BLaER1 treated with 17β-estradiol and CSF1 and Interleukin-3, amounts not matched to agents 10 nM and 100 nM (cell line): ENCODE results near the gene MATN3.

Experiments used
- H3K27ac ChIP-seq, 11 experiments: shearing (Covaris generic); formaldehyde crosslinking; 2 replicates each; pipeline ENCODE4 v1.8.1; 2022
- H3K27me3 ChIP-seq, 11 experiments: shearing (Covaris generic); formaldehyde crosslinking; 2 replicates each; pipeline ENCODE4 v1.8.1; 2022
- H3K36me3 ChIP-seq, 11 experiments: shearing (Covaris generic); formaldehyde crosslinking; 2 replicates each; pipeline ENCODE4 v1.8.1; 2022
- H3K4me1 ChIP-seq, 10 experiments: shearing (Covaris generic); formaldehyde crosslinking; 2 replicates each; pipeline ENCODE4 v1.8.1; 2022
- H3K4me2 ChIP-seq, 11 experiments: shearing (Covaris generic); formaldehyde crosslinking; 2 replicates each; pipeline ENCODE4 v1.8.1; 2022
- H3K4me3 ChIP-seq, 10 experiments: shearing (Covaris generic); formaldehyde crosslinking; 2 replicates each; pipeline ENCODE4 v1.8.1; 2022
- H3K9ac ChIP-seq, 11 experiments: shearing (Covaris generic); formaldehyde crosslinking; 2 replicates each; pipeline ENCODE4 v1.8.1; 2022
- H3K9me3 ChIP-seq, 11 experiments: shearing (Covaris generic); formaldehyde crosslinking; replicated peaks in 1 of 11; 2 replicates each; pipeline ENCODE4 v1.8.1; 2022
- H4K20me1 ChIP-seq, 11 experiments: shearing (Covaris generic); formaldehyde crosslinking; 2 replicates each; pipeline ENCODE4 v1.8.1; 2022
- Cebpa-rat ChIP-seq, 11 experiments: shearing (Covaris generic); IDR thresholded peaks; 2 replicates each; pipeline ENCODE4 v1.8.1; 2022

The MATN3 gene

DNA sequence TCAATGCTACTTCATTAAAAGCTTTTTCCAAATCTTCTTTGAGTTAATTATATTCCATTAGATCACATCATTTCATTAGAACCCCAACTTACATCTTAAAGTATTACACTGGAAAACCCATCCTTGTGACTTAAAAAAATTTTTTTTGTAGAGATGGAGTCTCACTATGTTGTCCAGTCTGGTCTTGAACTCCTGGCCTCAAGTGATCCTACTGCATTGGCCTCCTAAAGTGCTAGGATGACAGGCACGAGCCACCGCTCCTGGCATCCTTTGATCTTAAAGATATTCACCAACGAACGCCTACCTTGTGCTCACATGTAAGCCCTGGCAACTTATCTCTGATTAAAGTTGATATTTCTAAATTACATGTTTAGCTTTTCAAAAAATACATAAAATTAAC lies 32.3 kb upstream of the MATN3 start:
- Histone ChIP-seq H4K20me1 (peaks cover 51 to 98% (median 75%) of the 10 kb centered on the region in 11 experiments), H3K4me1 (peaks cover 19 to 78% (median 30%) of the 10 kb centered on the region in 10 experiments), H3K9ac (no peak overlapping the region), H3K27me3 (no peaks in the 10 kb centered on the region), H3K4me2 (no peak overlapping the region), H3K36me3 (peaks cover 46 to 77% (median 59%) of the 10 kb centered on the region in 11 experiments), H3K9me3 (0 out of 22 replicates have a peak, but pooled peaks cover 0 to under 1% (median 0%) of the 10 kb centered on the region in 11 experiments), H3K27ac (no peak overlapping the region), H3K4me3 (no peak overlapping the region)
- TF ChIP-seq Cebpa-rat (IDR thresholded peaks at IDR 0.05) = no peak

DNA sequence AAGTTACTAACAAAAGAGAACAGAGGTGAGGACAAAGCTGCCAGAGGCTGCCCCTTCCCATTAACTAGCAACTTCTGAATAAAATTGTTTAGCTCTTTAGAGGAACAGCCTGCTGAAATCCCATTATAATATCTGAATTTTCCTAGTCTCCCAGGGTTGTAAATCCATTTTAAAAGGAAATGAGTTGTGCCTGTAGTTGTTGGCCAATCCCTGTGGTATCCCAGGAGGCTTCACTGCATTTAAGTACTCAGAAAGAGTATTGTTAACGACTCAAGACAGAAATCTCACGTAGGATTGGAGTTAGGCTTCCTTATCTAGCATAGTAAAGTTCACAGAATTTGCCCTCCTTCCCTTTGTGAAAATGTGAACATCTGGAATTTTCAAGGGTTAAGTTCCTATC lies 30.1 kb upstream of the MATN3 start:
- no peak for TF ChIP-seq Cebpa-rat (IDR thresholded peaks at IDR 0.05)
- Histone ChIP-seq H3K27ac (no peak overlapping the region), H3K4me2 (peak overlapping the region in 2 of 11 experiments; percentile 32 to 44; a peak in 2 of 22 replicates), H4K20me1 (peaks cover 51 to 98% (median 89%) of the 10 kb centered on the region in 11 experiments), H3K4me1 (peaks cover 13 to 71% (median 22%) of the 10 kb centered on the region in 10 experiments; a peak in 17 of 20 replicates), H3K36me3 (peaks cover 68 to 93% (median 81%) of the 10 kb centered on the region in 11 experiments), H3K9ac (no peak overlapping the region), H3K9me3 (peaks cover 0 to 5% (median 0%) of the 10 kb centered on the region in 11 experiments; a peak in 1 of 22 replicates), H3K27me3 (no peaks in the 10 kb centered on the region), H3K4me3 (no peak overlapping the region)

DNA sequence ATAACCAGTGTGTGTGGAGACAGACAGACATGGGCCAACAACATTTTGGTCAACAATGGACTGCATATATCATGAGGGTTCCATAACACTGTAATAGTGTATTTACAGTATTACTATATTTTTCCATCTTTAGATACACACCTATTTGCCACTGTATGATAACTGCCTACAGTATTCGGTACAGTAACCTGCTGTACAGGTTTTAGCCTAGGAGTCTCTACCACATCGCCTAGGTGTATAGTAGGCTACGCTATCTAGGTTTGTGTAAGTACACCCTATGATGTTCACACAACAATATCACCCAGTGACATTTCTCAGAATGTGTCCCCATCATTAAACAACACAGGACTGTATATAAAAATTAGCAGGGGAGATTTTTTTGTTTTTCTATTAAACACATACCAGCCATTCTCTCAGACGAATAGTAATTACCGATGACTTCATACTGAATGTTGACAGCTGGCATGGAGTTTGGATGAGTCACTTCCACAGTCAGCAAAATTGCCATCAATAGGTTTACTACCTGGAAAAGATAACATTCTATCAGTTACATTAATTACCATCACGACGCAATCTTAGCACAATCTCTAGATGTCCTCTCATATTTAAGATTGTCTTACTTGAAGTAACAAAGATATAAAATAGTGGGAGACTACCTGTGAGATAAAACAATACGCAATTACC lies 28.2 kb upstream of the MATN3 start:
- TF ChIP-seq Cebpa-rat (IDR thresholded peaks at IDR 0.05) = no peak
- Histone ChIP-seq H3K9me3 (peaks cover 0 to 5% (median 0%) of the 10 kb centered on the region in 11 experiments; a peak in 1 of 22 replicates), H3K36me3 (peaks cover 83 to 100% (median 98%) of the 10 kb centered on the region in 11 experiments), H3K4me1 (peaks cover 25 to 65% (median 39%) of the 10 kb centered on the region in 10 experiments), H3K4me2 (no peak overlapping the region), H4K20me1 (peaks cover 48 to 100% (median 77%) of the 10 kb centered on the region in 11 experiments), H3K4me3 (no peak overlapping the region), H3K27me3 (no peaks in the 10 kb centered on the region), H3K27ac (no peak overlapping the region), H3K9ac (no peak overlapping the region)

GRCh38 chr2:20037660-20038059 lies 25.2 kb upstream of the MATN3 start:
- no peak overlapping the region for H3K4me3 ChIP-seq
- no peak overlapping the region for H3K27ac ChIP-seq
- peaks cover 19 to 36% (median 28%) of the 10 kb centered on the region in 10 experiments for H3K4me1 ChIP-seq
- no peak overlapping the region for H3K9ac ChIP-seq
- H4K20me1 ChIP-seq = peaks cover 21 to 100% (median 55%) of the 10 kb centered on the region in 11 experiments; a peak in 20 of 22 replicates
- 0 out of 22 replicates have a peak overlapping the region, but pooled peaks of 1 of the 11 experiments have one; percentile 16 for H3K4me2 ChIP-seq
- H3K9me3 ChIP-seq = peaks cover 0 to 8% (median 0%) of the 10 kb centered on the region in 11 experiments; a peak in 1 of 22 replicates
- H3K27me3 ChIP-seq = no peaks in the 10 kb centered on the region
- TF ChIP-seq Cebpa-rat (IDR thresholded peaks at IDR 0.05) = no peak
- peaks cover 94 to 100% (median 99%) of the 10 kb centered on the region in 11 experiments for H3K36me3 ChIP-seq

DNA sequence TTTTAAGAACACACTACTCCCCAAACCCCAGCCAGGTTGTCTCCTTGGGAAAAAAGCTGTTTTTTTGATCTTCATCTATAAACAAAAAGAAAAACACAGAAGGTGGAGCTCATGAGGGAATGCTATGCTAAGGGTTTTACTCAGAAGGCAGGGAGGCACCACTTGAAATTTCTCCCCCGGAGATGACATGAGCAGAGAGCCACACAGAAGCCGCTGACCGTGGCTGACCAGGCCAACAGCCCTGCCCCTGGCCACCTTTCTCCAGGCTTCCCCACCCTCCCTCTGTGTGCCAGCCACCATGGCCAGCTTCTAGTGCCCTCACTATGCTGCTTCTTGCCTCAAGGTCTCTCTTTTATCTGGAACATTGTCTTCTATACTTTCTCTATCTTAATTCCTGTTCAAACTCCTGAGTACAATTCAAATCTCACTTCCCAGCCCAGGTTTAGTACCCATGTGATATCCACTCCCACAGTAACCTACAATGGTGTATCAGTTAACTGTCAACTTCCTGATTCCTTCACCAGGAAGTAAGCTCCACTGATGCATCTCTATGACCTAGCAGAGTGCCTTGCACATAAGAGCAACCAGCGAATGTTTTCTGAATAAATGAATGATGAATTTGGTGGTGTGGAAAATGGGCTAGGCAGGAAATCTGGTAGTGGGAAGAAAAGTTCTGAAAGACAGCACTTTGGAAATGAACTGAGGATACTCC lies 23.6 kb upstream of the MATN3 start:
- Histone ChIP-seq H3K27ac (peak overlapping the region in 8 of 11 experiments; percentile 40 to 77 (median 56); a peak in 13 of 22 replicates), H3K36me3 (peaks cover 96 to 100% (median 100%) of the 10 kb centered on the region in 11 experiments), H3K4me1 (peaks cover 14 to 31% (median 23%) of the 10 kb centered on the region in 10 experiments), H3K4me3 (no peak overlapping the region), H3K9ac (peak overlapping the region in 1 of 11 experiments; percentile 49; a peak in 1 of 22 replicates), H3K9me3 (peaks cover 0 to 23% (median 9%) of the 10 kb centered on the region in 11 experiments; a peak in 18 of 22 replicates), H3K4me2 (peak overlapping the region; percentile 10 to 76 (median 58); a peak in 19 of 22 replicates), H3K27me3 (no peaks in the 10 kb centered on the region), H4K20me1 (peaks cover 5 to 98% (median 40%) of the 10 kb centered on the region in 11 experiments; a peak in 16 of 22 replicates)
- TF ChIP-seq Cebpa-rat (IDR thresholded peaks at IDR 0.05) = no peak

GRCh38 chr2:20034821-20035220 lies 22.4 kb upstream of the MATN3 start:
- TF ChIP-seq Cebpa-rat (IDR thresholded peaks at IDR 0.05) = no peak

DNA sequence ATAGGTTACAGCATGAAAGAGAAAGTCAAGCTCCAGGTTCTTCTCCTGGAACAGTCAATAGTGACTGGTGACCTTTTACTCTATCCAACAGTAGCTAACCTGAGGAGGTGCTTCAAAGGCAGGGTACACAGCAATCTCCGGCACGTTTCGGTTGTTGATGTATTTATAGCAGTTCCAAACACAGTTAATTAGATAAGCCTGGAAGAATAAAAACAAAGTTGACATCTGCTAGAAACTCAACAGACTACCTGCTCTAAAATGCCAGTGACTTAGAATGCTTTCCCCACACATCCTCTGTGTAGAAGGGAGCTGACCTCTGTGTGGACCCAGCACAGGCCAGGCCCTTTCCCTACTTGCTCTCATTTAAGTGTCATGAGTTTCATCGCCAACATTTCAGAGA lies 21.8 kb upstream of the MATN3 start:
- H3K27ac ChIP-seq = no peak overlapping the region
- peaks cover 14 to 31% (median 23%) of the 10 kb centered on the region in 10 experiments for H3K4me1 ChIP-seq
- no peak for TF ChIP-seq Cebpa-rat (IDR thresholded peaks at IDR 0.05)
- peaks cover 0 to 96% (median 24%) of the 10 kb centered on the region in 11 experiments; a peak in 11 of 22 replicates for H4K20me1 ChIP-seq
- peaks cover 98 to 100% (median 100%) of the 10 kb centered on the region in 11 experiments for H3K36me3 ChIP-seq
- no peak overlapping the region for H3K4me2 ChIP-seq
- H3K4me3 ChIP-seq = no peak overlapping the region
- H3K9me3 ChIP-seq = peaks cover 18 to 41% (median 27%) of the 10 kb centered on the region in 11 experiments
- H3K27me3 ChIP-seq = no peaks in the 10 kb centered on the region
- H3K9ac ChIP-seq = no peak overlapping the region

More at GRCh38 chr2:20034821-20035220, 22.4 kb upstream of the MATN3 start:
- H3K4me2 ChIP-seq = no peak overlapping the region
- no peaks in the 10 kb centered on the region for H3K27me3 ChIP-seq
- peaks cover 0 to 96% (median 30%) of the 10 kb centered on the region in 11 experiments; a peak in 11 of 22 replicates for H4K20me1 ChIP-seq
- H3K27ac ChIP-seq = no peak overlapping the region
- no peak overlapping the region for H3K9ac ChIP-seq
- H3K36me3 ChIP-seq = peaks cover 98 to 100% (median 100%) of the 10 kb centered on the region in 11 experiments
- peaks cover 12 to 35% (median 22%) of the 10 kb centered on the region in 11 experiments for H3K9me3 ChIP-seq
- no peak overlapping the region for H3K4me3 ChIP-seq
- peaks cover 14 to 31% (median 23%) of the 10 kb centered on the region in 10 experiments for H3K4me1 ChIP-seq

DNA sequence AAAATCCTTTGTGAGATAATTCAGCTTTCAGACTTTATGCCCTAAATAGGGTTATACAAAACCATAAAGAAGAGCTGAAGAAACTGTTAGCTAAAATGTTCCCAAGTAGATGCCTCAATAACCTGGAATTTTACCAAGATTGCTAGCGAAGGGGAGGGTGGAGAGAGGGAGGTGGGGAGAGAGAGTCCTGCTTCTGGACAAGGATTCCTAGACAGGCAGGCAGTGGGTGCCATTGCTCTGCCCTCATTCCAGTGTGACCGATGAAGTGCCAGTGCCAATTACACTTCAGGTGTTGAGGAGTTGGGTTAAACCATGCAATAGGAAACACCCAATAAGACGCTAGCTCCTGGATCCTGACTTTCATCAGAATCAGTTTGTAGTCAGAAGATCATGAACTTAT lies 20.9 kb upstream of the MATN3 start:
- Histone ChIP-seq H4K20me1 (peaks cover 0 to 96% (median 16%) of the 10 kb centered on the region in 11 experiments; a peak in 12 of 22 replicates), H3K27ac (no peak overlapping the region), H3K27me3 (no peaks in the 10 kb centered on the region), H3K4me3 (no peak overlapping the region), H3K4me2 (no peak overlapping the region), H3K9ac (no peak overlapping the region), H3K4me1 (peaks cover 14 to 27% (median 20%) of the 10 kb centered on the region in 10 experiments), H3K9me3 (peaks cover 24 to 50% (median 34%) of the 10 kb centered on the region in 11 experiments), H3K36me3 (peaks cover 98 to 100% (median 100%) of the 10 kb centered on the region in 11 experiments)
- TF ChIP-seq Cebpa-rat (IDR thresholded peaks at IDR 0.05) = no peak
